Measurements from ENCODE around the gene PDCD1LG2. TPM values are rescaled to one million over a fixed set of nuclear protein-coding genes. Genes with fewer than 3 reads are reported as not detected.

The PDCD1LG2 gene
- total RNA-seq, 5 donors from 2014 or later (not counting 1 experiment from before 2014, with no cell fraction given): 0.14 to 0.76 (median 0.40) TPM

DNA sequence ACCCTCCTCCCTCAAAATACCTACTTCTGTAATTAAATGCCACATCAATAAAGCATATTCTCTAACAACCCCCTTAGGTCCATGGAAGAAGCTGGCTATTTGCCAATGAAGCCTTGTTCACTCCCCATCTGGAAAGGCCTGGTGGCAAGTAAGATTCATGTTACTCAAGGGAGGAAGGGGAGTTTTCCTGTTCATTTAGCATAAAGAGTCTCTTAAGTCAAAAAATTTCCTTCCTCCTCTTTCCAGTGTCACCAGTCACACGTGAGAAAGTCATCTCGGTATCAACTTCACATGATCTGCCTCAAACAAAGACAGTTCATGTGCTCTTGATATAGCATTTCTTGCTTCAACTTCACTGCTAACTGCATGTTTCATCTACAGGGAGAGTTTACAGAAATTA lies 85.8 kb downstream of the PDCD1LG2 start:
- Mint-ChIP-seq H3K9me3 (no peaks in the 10 kb centered on the region), H3K36me3 (no peaks in the 10 kb centered on the region), H3K4me1 (peaks cover 5 to 20% (median 5%) of the 10 kb centered on the region in 3 donors), H3K27me3 (no peaks in the 10 kb centered on the region), H3K4me3 (no peak overlapping the region), H3K27ac (no peak overlapping the region)
- ATAC-seq (replicated peaks in 1 of 4) (no peak), DNase-seq (no peak)
- CTCF ChIA-PET: interaction anchor here (0.6 to 1.5 kb wide), 5 partner anchors 8 to 410 kb away, joined by 3 to 5 read pairs (median 3); no protein-coding TSS in a partner anchor
- H3K27ac ChIP-seq (ENCODE audit: low read length): no peak overlapping the region
- H3K4me1 ChIP-seq (ENCODE audit: control insufficient read depth in 1 of 2, extremely low read depth in 1 of 2, insufficient read depth in 2 of 2, low read length in 2 of 2): peaks cover 2 to 7% of the 10 kb centered on the region in 2 experiments
- no CpG with 5 or more reads among the region's 2 CpGs for WGBS (ENCODE audit: insufficient coverage)
- H3K36me3 ChIP-seq (ENCODE audit: control insufficient read depth in 2 of 2, extremely low read depth in 1 of 2, insufficient read depth in 1 of 2, low read length in 1 of 2): no peaks in the 10 kb centered on the region
- no peaks in the 10 kb centered on the region for H3K27me3 ChIP-seq (replicated peaks in 1 of 2; ENCODE audit: control insufficient read depth in 2 of 2, extremely low read depth in 1 of 2, insufficient read depth in 2 of 2, low read length in 1 of 2)
- H3K9me3 ChIP-seq: no peaks in the 10 kb centered on the region
- H3K4me3 ChIP-seq (ENCODE audit: control insufficient read depth in 1 of 2, extremely low read depth in 1 of 2, low read length in 1 of 2): no peak overlapping the region
- POLR2A ChIA-PET: interaction anchor here in 1 of 2 donors (0.5 kb wide), 1 partner anchor 413 kb away, joined by 3 read pairs; no protein-coding TSS in a partner anchor

DNA sequence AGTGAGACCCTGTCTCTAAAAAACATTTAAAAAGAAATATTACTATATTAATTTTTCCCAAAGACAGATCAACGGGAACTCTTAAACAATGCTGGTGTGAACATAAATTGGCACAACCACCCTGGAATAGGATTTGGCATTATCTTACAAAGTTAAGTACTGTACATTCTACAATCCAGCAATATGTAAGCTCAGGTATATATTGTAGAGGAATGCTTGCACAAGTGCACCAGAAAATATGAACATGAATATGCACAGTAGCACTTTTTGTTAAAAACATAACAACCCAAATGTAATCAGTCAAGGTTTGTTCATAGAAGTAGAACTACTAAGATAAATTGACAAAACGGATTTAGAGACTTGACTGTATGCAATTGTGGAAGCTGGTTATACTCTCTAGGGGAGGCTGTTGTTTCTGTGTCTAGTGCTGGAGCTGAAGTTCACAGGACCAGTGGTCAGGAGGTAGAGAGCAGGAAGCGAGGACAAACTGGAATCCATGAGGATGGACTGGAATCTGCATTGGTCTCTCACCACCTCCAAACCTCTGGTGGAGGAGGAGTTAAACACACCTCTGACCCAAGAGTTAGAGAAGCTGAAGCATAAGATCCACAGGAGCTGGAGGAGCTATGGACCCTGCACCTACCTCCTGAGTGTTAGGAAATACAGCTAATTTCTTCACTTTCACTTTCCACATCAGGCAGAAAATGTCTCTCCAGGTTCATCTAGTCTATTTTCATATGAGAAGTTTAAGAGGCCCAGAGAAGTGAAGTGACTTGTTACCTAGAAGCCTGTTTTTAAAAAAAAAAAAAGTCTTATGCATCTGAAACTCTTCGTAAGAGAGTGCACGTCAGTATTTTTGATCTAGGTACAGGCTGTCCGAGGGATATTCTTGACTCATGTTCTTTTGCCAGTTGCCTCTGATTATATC lies 98.2 kb downstream of the PDCD1LG2 start:
- no peaks in the 10 kb centered on the region for H3K27me3 ChIP-seq (replicated peaks in 1 of 2; ENCODE audit: control insufficient read depth in 2 of 2, extremely low read depth in 1 of 2, insufficient read depth in 2 of 2, low read length in 1 of 2)
- ChIA-PET POLR2A (interaction anchor here in 1 of 2 donors (0.7 kb wide), 2 partner anchors 25 to 408 kb away, joined by 3 to 4 read pairs; no protein-coding TSS in a partner anchor), CTCF (interaction anchor here (0.9 to 2.4 kb wide), 3 partner anchors 8 to 18 kb away, joined by 3 to 9 read pairs (median 8); no protein-coding TSS in a partner anchor)
- peak overlapping the region; percentile 70 to 79 (median 76) for H3K4me3 Mint-ChIP-seq
- H3K4me1 ChIP-seq (ENCODE audit: control insufficient read depth in 1 of 2, extremely low read depth in 1 of 2, insufficient read depth in 2 of 2, low read length in 2 of 2): peaks cover 0 to 2% of the 10 kb centered on the region in 2 experiments
- H3K4me1 Mint-ChIP-seq: peaks cover 21 to 31% (median 25%) of the 10 kb centered on the region in 3 donors
- no peaks in the 10 kb centered on the region for H3K27me3 Mint-ChIP-seq
- DNase-seq (no peak), ATAC-seq (replicated peaks in 1 of 4) (peak; percentile 43 to 78 (median 58))
- peaks cover 3% of the 10 kb centered on the region for H3K36me3 Mint-ChIP-seq
- 67% methylated on average over 1 of the region's 6 CpGs for WGBS (ENCODE audit: insufficient coverage)
- peak overlapping the region in 1 of 2 donors; percentile 2 for H3K4me3 ChIP-seq (ENCODE audit: control insufficient read depth in 1 of 2, extremely low read depth in 1 of 2, low read length in 1 of 2)
- no peaks in the 10 kb centered on the region for H3K9me3 ChIP-seq
- no peaks in the 10 kb centered on the region for H3K9me3 Mint-ChIP-seq
- no peak overlapping the region for H3K27ac ChIP-seq (ENCODE audit: low read length)
- no peaks in the 10 kb centered on the region for H3K36me3 ChIP-seq (ENCODE audit: control insufficient read depth in 2 of 2, extremely low read depth in 1 of 2, insufficient read depth in 1 of 2, low read length in 1 of 2)
- peak overlapping the region; percentile 83 to 90 for H3K27ac Mint-ChIP-seq

DNA sequence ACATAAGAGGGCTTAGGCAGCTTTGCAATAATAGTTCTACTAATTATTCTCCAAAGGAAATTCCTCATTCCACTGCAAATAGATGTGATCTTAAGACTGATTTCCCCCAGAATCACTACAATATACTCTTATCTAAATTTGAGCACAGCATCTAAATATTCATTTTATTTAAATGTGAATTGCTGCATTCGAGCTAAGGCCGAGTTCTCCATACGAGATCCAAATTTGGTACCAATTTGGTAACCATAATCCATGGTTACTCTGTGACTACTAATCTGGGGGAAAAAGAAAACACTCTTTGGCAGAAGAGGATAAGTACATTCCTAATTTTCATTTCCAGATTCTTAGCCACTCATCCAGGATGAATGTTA lies 98.9 kb downstream of the PDCD1LG2 start:
- Mint-ChIP-seq H3K27ac (peak overlapping the region; percentile 83 to 90), H3K27me3 (no peaks in the 10 kb centered on the region), H3K9me3 (no peaks in the 10 kb centered on the region), H3K36me3 (peaks cover 3% of the 10 kb centered on the region), H3K4me1 (peaks cover 21 to 31% (median 25%) of the 10 kb centered on the region in 3 donors), H3K4me3 (peak overlapping the region; percentile 70 to 79 (median 76))
- H3K4me1 ChIP-seq (ENCODE audit: control insufficient read depth in 1 of 2, extremely low read depth in 1 of 2, insufficient read depth in 2 of 2, low read length in 2 of 2): peaks cover 0 to 2% of the 10 kb centered on the region in 2 experiments
- CTCF ChIA-PET: interaction anchor here (0.5 to 2.4 kb wide), 4 partner anchors 9 to 129 kb away, joined by 3 to 9 read pairs (median 6); no protein-coding TSS in a partner anchor
- no peaks in the 10 kb centered on the region for H3K9me3 ChIP-seq
- no peak overlapping the region for H3K27ac ChIP-seq (ENCODE audit: low read length)
- WGBS (ENCODE audit: insufficient coverage): no CpG with 5 or more reads among the region's 3 CpGs
- no peak overlapping the region for H3K4me3 ChIP-seq (ENCODE audit: control insufficient read depth in 1 of 2, extremely low read depth in 1 of 2, low read length in 1 of 2)
- no peaks in the 10 kb centered on the region for H3K27me3 ChIP-seq (replicated peaks in 1 of 2; ENCODE audit: control insufficient read depth in 2 of 2, extremely low read depth in 1 of 2, insufficient read depth in 2 of 2, low read length in 1 of 2)
- no peaks in the 10 kb centered on the region for H3K36me3 ChIP-seq (ENCODE audit: control insufficient read depth in 2 of 2, extremely low read depth in 1 of 2, insufficient read depth in 1 of 2, low read length in 1 of 2)
- no peak for DNase-seq
- peak in 1 of 4 experiments; percentile 12 for ATAC-seq (replicated peaks in 1 of 4)
- POLR2A ChIA-PET: interaction anchor here in 1 of 2 donors (0.7 kb wide), 1 partner anchor 24 kb away, joined by 4 read pairs; no protein-coding TSS in a partner anchor

DNA sequence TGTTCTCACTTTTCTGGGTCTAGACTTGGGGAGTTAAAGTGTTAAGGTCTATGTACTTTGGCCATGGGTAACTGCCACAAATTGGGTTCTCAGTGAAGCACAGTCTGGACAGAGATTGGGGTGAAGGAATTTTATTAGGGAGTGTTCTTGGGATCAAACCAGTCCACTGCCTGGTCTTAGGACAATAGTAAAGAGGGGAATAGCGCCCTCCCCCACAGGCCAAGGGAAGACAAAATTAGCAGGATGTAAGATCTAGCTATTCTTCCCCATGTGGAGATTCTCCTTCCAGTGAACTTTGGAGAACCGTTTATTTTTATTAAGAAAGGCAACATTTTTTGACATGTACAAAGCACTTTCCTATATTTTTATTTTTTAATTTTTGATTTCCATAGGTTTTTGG lies 100.2 kb downstream of the PDCD1LG2 start:
- POLR2A ChIA-PET: no interaction called here
- Mint-ChIP-seq H3K27ac (no peak overlapping the region), H3K36me3 (peaks cover 5% of the 10 kb centered on the region), H3K9me3 (no peaks in the 10 kb centered on the region), H3K4me3 (no peak overlapping the region), H3K4me1 (peaks cover 25 to 42% (median 31%) of the 10 kb centered on the region in 3 donors), H3K27me3 (no peaks in the 10 kb centered on the region)
- WGBS (ENCODE audit: insufficient coverage): no CpG with 5 or more reads among the region's 2 CpGs
- Histone ChIP-seq H3K4me3 (ENCODE audit: control insufficient read depth in 1 of 2, extremely low read depth in 1 of 2, low read length in 1 of 2) (no peak overlapping the region), H3K36me3 (ENCODE audit: control insufficient read depth in 2 of 2, extremely low read depth in 1 of 2, insufficient read depth in 1 of 2, low read length in 1 of 2) (no peaks in the 10 kb centered on the region), H3K27me3 (replicated peaks in 1 of 2; ENCODE audit: control insufficient read depth in 2 of 2, extremely low read depth in 1 of 2, insufficient read depth in 2 of 2, low read length in 1 of 2) (no peaks in the 10 kb centered on the region), H3K4me1 (ENCODE audit: control insufficient read depth in 1 of 2, extremely low read depth in 1 of 2, insufficient read depth in 2 of 2, low read length in 2 of 2) (peaks cover 0 to 2% of the 10 kb centered on the region in 2 experiments), H3K9me3 (no peaks in the 10 kb centered on the region), H3K27ac (ENCODE audit: low read length) (no peak overlapping the region)
- DNase-seq: no peak
- CTCF ChIA-PET: interaction anchor here in 1 of 2 donors (0.9 to 2.4 kb wide), 2 partner anchors 10 to 15 kb away, joined by 3 to 9 read pairs; no protein-coding TSS in a partner anchor
- no peak for ATAC-seq (replicated peaks in 1 of 4)

- no peaks in the 10 kb centered on the region for H3K27me3 ChIP-seq (replicated peaks in 1 of 2; ENCODE audit: control insufficient read depth in 2 of 2, extremely low read depth in 1 of 2, insufficient read depth in 2 of 2, low read length in 1 of 2)
- ChIA-PET CTCF (interaction anchor here in 1 of 2 donors (0.9 to 1.0 kb wide), 2 partner anchors 11 to 16 kb away, joined by 3 to 5 read pairs; no protein-coding TSS in a partner anchor), POLR2A (no interaction called here)
- no peak overlapping the region for H3K4me3 ChIP-seq (ENCODE audit: control insufficient read depth in 1 of 2, extremely low read depth in 1 of 2, low read length in 1 of 2)
- H3K27ac Mint-ChIP-seq: peak overlapping the region; percentile 39 to 44
- no peak overlapping the region for H3K4me3 Mint-ChIP-seq
- H3K9me3 ChIP-seq: no peaks in the 10 kb centered on the region
- peaks cover 28 to 50% (median 36%) of the 10 kb centered on the region in 3 donors for H3K4me1 Mint-ChIP-seq
- DNase-seq: no peak
- H3K27me3 Mint-ChIP-seq: no peaks in the 10 kb centered on the region
- 100% methylated on average over 3 of the region's 6 CpGs for WGBS (ENCODE audit: insufficient coverage)
- no peak for ATAC-seq (replicated peaks in 1 of 4)
- H3K9me3 Mint-ChIP-seq: no peaks in the 10 kb centered on the region
- peaks cover 0 to 2% of the 10 kb centered on the region in 2 experiments for H3K4me1 ChIP-seq (ENCODE audit: control insufficient read depth in 1 of 2, extremely low read depth in 1 of 2, insufficient read depth in 2 of 2, low read length in 2 of 2)
- H3K36me3 ChIP-seq (ENCODE audit: control insufficient read depth in 2 of 2, extremely low read depth in 1 of 2, insufficient read depth in 1 of 2, low read length in 1 of 2): no peaks in the 10 kb centered on the region
- H3K27ac ChIP-seq (ENCODE audit: low read length): no peak overlapping the region
- H3K36me3 Mint-ChIP-seq: peaks cover 5% of the 10 kb centered on the region
Measured at GRCh38 chr9:5611321-5612184, 101.2 kb downstream of the PDCD1LG2 start.

GRCh38 chr9:5612185-5612530 lies 101.8 kb downstream of the PDCD1LG2 start:
- ATAC-seq (replicated peaks in 1 of 4) (no peak), DNase-seq (no peak)
- no peaks in the 10 kb centered on the region for H3K27me3 ChIP-seq (replicated peaks in 1 of 2; ENCODE audit: control insufficient read depth in 2 of 2, extremely low read depth in 1 of 2, insufficient read depth in 2 of 2, low read length in 1 of 2)
- Mint-ChIP-seq H3K27me3 (no peaks in the 10 kb centered on the region), H3K4me1 (peaks cover 29 to 47% (median 36%) of the 10 kb centered on the region in 3 donors), H3K27ac (peak overlapping the region in 1 of 2 donors; percentile 4), H3K4me3 (no peak overlapping the region), H3K9me3 (no peaks in the 10 kb centered on the region), H3K36me3 (peaks cover 5% of the 10 kb centered on the region)
- H3K4me3 ChIP-seq (ENCODE audit: control insufficient read depth in 1 of 2, extremely low read depth in 1 of 2, low read length in 1 of 2): no peak overlapping the region
- ChIA-PET CTCF (interaction anchor here in 1 of 2 donors (1.0 kb wide), 1 partner anchor 11 kb away, joined by 5 read pairs; no protein-coding TSS in a partner anchor), POLR2A (no interaction called here)
- H3K27ac ChIP-seq (ENCODE audit: low read length): no peak overlapping the region
- no peaks in the 10 kb centered on the region for H3K9me3 ChIP-seq
- H3K36me3 ChIP-seq (ENCODE audit: control insufficient read depth in 2 of 2, extremely low read depth in 1 of 2, insufficient read depth in 1 of 2, low read length in 1 of 2): no peaks in the 10 kb centered on the region
- H3K4me1 ChIP-seq (ENCODE audit: control insufficient read depth in 1 of 2, extremely low read depth in 1 of 2, insufficient read depth in 2 of 2, low read length in 2 of 2): peaks cover 0 to 2% of the 10 kb centered on the region in 2 experiments
